Activated T-cell treated with anti-CD3 and anti-CD28 coated beads for 4 hours (primary cell): ENCODE measurements around the gene BCAT1.
"Not testable (repeated sequence)": the region's sequence is repeated elsewhere in the genome, so short reads cannot be mapped to it uniquely, and the experiment has no call there.

ENCODE experiments used
- DNase-seq: peaks from one replicate; pipeline ENCODE4 v3.0.0-alpha.2; 2020

Gene BCAT1

DNA sequence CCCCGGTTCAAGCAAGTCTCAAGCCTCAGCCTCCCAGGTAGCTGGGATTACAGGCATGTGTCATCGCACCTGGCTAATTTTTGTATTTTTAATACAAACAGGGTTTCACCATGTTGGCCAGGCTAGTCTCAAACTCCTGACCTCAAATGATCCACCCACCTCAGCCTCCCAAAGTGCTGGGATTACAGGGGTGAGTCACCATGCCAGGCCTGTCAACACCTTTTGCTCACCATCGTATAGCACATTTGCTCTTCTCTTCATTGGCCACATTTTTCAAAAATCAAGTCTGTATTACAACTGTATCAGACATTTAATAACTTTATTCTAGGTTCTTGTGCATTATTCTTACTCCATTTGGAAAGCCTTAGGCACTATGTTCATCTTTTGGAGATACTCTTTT, 50.3 kb downstream of the BCAT1 start:
- DNase-seq = no peak

DNA sequence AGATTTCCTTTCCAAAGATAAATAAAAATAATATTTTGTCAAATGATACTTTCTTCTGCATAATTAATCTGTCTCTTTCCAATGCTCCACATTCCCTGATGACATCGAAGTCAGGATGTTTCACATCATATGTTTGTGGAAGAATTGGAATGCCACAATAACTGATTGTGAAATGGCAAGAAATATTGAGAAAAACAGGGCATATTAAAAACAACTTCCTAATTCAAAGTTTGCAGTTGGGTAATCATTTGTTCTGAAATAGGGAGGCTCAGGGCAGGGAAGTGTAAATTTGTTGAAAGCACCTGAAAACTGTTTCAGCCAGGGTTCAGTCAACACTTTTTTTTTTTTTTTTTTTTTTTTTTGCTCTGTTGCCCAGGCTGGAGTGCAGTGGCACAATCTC, 50.7 kb downstream of the BCAT1 start:
- no peak for DNase-seq

DNA sequence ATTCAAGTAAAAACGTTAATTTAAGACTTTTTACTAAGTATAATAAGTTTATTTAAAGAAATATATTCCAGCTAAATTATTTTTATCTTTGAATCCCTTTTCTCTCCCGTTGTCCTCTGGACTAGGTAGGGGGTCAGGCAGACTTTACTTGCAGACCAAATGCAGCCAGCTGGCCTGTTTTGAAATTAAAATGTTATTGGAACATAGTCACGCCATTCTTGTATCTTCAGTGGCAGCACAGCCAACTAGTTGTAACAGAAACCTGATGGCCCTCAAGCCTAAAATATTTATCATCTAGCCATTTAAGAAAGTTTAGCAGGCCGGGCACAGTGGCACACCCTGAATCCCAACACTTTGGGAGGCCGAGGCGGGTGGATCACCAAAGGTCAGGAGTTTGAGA, 52.7 kb downstream of the BCAT1 start:
- no peak for DNase-seq

DNA sequence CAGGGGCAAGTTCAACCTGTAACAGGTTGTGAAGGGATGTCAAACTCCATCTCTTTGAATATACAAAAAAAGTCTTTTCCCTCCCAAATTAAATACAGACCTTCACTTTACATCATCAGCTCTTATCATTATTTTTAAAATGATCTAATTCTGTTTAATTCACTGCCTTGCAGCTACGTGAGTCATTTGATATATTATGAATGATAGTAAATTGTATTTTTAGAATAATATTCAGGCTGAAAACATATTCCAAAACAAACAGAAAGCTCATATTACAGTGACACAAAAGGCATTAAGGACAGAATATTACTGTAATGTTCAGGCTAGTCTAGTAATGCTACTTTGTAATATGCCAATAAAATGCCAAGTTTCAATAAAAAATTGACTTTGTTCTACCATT, 53.3 kb downstream of the BCAT1 start:
- no peak for DNase-seq

DNA sequence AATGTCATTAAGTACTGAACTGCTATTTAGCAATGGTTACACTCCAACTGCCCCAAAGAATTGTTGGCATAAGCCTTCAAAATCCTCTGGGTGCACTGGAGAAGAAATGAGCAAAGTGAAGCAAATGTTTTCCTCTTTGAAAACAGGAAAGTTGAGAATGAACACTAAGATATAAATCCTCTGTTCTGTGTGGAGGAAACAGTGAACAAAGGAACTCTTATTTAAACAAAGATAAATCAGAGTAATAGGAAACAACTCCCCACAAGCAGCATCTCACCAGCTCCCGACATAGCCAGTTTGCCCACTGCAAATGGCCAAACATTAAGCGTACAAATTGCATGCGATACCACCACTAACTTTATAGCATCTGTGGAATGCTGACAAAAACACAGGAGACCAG, 54.0 kb downstream of the BCAT1 start:
- DNase-seq = no peak

DNA sequence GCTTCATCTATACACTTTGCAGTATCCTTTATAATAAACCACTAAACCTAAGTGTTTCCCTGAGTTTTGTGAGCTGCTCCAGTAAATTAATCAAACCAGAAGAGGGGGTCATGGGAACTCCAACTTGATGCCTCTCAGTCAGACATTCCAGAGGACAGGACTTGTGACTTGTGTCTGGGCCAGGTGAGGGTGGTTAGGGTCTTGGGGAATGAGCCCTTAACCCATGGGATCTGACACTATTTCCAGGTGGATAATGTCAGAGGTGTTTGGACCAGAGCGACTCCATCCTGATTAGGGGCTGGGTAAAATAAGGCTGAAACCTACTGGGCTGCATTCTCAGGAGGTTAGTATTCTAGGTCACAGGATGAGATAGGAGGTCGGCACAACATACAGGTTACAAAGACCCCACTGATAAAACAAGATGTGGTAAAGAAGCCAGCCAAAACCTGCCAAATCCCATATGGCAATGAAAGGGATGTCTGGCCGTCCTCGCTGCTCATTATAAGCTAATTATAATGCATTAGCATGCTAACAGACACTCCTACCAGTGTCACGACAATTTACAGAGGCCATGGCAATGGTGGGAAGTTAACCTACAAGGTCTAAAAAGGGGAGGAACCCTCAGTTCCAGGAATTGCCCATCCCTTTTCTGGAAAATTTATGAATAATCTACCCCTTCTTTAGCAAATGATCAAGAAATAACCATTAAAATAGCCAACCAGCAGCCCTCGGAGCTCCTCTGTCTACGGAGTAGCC, 58.7 kb downstream of the BCAT1 start:
- DNase-seq = no peak

DNA sequence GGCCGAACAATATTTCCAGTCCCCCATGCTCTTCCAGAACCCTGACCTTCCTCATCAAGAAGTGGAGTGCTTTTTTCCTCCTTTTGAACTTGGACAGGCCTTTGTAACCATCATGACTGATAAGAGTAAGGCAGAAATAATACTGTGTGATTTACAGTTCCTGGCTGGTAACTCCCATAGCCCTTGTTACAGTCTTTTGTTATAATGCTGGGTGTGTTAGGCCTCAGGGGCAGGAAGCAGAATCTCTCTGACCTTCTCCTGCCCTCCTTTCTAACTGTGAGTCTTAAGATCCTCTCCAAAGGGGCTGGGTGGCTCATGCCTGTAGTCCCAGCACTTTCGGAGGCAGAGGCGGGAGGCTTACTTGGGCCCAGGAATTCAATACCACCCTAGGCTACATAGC, 59.5 kb downstream of the BCAT1 start:
- DNase-seq = no peak

DNA sequence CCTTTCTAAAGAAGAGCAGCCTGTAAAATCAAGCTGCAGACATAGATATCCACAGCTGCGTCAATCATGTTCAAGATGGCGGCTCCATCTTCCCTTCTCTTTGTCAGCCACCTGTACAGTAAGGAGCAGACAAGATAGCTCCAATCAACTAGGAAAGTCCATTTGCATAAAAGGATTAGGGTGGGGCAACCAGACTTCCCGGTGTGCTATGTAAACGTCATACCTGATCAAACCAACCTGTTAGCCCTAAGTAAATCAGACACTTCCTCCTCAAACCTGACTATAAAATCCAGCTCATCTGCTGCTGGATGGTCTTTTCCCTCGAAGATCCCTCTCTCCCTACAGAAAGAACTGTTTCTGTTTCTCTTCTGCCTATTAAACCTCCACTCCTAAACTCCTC, 60.1 kb downstream of the BCAT1 start:
- DNase-seq = no peak

DNA sequence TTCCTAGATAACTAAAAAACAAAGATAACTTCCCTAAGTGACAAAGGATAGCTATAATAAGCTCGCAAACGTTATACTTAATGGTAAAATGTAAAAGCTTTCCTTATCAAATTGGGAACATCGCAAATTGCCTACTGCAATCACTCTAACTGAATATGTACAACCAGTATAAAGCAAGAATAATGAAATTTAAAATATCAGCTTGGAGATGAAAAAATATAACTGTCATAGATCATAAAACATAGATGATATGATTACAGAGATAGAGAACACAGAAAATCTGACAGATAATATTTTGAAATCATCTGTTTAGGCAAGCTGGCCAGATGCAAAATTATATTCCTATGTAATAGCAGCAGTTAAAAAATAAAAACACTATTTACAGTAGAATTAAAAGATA, 64.0 kb downstream of the BCAT1 start:
- no peak for DNase-seq

DNA sequence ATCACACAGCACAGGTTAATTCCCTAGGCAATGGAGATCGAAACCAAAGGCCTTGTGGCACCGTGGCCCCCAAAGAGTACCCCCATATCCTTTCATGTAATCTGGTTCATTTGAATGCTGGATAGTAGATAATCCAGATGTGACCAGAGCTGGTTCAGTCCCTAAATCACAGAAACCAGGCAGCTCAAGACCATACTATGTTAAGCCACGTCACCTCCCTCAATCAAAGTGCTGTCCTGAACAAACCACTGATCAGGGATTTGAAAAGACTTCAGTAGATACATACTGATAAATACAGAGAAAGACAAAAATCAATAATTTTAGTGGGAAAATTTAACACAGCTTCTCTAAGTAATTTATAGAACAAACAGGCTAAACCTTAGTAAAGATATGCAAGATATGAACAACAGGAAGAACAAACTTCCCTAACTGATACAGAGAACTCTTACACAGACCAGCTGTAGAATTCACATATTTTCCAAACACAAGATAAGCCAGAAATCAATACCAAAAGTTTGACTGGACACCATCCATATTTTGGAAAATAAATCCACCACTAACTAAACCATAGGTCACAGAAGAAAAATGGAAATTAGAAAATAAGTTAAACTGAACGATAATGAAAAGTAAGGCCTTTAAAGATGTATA, 67.1 kb downstream of the BCAT1 start:
- DNase-seq = no peak

DNA sequence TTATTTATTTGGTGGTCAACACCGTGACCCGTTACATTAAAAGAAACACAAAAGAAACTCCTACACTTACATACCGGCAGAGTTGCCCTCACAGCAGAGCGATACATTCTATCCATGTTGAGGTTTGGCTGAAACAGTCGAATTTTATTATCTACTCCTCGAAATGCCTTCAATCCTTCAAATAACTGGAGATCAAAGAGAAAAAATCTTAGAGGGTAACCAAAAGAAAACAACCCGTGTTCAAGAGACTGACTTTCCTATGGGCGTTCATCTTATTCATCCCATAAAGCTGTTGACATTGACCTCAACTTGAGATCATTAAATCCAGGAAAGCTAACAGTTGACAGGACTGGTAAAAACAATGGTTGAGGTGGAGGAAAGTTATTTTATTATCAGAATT, 67.7 kb downstream of the BCAT1 start:
- no peak for DNase-seq

DNA sequence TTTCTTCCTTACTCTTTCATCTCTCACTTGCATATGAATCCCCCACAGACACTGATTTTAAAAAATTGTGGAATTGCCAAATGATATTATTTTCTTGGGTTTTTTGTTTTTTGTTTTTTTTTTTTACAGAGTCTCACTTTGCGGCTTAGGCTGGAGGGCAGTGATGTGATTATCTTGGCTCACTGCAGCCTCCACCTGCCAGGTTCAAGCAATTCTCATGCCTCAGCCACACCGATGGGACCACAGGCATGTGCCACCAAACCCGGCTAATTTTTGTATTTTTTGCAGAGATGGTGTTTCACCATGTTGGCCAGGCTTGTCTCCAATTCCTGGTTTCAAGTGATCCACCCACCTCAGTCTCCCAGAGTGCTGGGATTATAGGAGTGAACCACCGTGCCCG, 68.2 kb downstream of the BCAT1 start:
- DNase-seq = no peak

DNA sequence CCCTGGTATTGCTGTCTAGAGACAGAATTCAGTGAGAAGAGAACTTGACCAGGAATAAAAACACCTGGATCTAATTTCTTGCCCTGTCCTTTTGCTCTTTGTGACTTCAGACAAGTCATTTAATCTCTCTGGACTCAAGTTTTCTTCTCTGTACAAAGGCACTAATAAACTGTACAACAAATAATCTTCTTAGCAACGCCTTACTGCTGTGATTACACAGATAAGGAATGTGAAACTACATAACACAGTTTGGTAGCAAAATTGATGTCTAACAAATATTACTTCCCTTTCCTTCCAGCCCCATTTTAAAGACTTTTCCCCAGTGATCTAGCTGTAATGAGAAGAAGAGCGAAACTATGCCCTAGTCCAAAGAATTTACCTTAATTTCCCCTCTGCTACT, 69.3 kb downstream of the BCAT1 start:
- no peak for DNase-seq

DNA sequence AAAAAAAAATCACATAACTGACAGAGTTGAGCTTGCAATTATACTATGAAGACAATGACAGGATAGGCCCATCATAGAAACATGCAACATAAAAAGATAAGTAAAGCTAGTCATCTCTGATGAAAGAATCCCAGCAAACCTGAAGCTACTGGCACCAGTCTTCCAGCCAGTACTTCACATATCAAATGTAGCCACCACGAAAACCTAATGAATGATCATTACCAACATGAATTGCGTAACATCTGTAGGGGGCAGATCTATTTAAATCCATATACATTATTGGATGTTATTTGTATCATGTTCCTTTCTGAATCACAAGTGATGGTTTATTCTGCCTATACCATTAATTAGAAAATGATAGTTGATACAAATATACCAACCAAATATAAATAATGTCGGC, 73.9 kb downstream of the BCAT1 start:
- no peak for DNase-seq

DNA sequence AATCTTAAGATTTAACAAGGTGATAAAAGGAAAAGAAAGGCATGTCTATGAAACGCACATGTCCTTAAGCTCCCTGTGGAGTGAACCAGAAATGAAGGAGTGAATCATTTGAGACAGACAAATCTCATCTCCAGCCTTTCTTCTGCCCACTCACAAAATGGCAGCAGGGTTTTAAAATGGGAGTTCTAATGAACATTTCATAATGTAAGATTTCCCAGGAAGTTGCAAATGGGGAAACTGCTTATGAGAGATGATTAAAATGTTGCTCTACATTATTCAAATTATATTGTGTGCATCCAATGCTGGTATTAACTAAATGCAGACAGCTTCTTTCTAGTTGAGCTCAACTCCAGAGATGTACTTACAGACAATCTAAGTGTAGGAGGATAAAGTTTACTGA, 76.7 kb downstream of the BCAT1 start:
- no peak for DNase-seq

DNA sequence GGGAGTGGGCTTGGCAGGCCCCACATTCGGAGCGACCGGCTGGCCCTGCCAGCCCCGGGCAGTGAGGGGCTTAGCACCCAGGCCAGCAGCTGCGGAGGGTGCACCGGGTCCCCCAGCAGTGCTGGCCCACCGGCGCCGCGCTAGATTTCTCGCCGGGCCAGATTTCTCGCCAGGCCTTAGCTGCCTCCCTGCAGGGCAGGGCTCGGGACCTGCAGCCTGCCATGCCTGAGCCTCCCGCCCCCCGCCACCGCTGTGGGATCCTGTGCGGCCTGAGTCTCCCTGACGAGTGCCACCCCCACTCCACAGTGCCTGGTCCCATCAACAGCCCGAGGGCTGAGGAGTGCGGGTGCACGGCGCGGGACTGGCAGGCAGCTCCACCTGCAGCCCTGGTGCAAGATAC, 82.8 kb downstream of the BCAT1 start:
- not testable (repeated sequence) for DNase-seq

DNA sequence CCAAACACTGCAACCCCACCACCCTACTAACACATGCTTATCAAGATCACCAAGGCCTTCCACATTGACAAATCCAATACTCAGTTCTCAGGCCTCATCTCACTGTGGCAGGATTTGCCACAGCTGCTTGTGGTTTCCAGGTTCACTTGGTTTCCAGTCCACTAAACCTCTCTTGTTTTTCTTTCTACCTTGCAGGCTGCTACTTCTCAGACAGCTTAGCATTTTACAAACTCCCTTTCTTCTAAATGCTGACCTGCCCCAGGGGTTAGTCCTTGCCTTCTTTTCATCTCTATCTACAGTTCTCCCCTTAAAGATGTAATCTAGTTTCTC, 84.1 kb downstream of the BCAT1 start:
- DNase-seq = no peak

DNA sequence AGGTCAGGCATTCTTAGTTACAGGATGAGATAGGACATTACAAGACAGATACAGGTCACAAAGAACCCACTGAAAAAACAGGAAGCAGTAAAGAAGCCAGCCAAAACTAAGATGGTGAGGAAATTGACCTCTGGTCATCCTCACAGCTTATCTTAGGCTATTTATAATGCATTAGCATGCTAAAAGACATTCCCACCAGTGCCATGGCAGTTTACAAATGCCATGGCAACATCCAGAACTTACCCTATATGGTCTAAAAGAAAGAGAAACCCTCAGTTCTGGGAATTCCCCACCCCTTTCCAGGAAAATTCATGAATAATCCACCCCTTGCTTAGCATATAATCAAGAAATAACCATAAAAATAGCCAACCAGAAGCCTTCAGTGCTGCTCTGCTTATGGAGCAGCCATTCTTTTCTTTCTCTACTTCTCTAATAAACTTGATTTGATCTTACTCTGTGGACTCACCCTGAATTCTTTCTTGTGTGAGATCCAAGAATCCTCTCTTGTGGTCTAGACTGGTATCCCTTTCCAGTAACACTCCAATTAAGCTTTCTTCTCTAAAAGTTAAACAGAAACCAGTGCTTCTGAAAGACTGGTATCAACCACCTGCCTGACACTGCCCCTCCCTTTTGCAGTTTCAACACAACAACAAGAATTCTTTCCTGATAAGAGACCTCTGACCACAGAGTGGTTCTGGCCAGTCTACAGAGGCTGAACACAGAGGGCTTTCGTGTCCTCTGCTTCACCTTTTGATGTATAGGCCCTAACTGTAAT, 86.9 kb downstream of the BCAT1 start:
- no peak for DNase-seq

DNA sequence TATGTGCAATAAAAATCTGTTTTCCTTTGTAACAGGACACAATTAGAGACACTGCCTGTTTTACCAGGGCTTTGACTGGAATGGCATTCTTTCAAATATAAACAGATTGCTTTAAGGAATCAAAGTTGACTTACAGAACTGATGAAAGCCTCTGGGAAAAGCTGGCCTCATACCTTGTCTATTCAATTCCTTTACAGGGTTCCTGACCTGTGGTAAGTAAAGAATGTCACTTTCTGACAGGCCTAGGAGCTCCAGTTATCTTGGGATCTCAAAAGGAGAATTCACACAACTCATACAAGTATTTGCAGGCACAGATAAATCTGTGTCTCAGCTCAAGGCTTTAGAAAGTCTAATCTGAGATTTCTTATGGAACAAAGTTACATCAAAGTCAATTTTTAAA, 88.4 kb downstream of the BCAT1 start:
- no peak for DNase-seq

DNA sequence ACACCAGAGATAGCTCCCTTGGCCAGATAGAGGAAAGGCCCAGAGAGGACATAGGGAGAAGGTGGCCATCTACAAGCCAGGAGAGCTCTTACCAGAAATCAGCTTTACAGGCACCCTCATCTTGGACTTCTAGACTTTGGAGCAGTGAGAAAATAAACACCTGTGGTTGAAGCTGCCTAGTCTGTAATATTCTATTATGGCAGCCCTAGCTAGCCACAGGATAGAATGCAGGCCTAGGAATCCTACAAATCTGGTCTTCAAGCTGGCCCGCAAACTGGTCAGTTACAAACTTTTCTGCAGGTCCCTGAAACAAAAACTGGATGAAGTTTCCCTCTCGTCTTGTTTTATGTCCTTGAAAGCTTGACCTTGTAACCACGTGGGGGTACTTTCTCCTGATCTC, 92.4 kb downstream of the BCAT1 start:
- DNase-seq = no peak

DNA sequence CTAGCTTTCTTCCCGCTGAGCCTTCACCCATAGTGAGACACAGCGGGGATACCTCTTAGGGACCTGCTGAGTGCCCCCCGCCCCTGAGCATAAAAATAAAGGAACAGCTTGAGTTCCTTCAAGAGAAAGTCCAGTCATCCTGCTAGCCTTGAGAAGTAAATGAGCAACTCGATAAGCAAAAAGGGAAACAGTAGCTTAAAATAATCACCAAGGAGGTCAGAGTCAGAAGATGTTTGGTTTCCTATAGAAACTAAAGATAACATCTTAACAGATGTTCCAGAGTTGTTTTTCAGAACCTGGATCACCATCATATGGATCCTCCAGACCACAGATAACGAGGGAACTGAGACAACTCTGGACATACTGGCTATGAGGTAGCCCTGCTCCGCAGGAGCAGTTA, 94.0 kb downstream of the BCAT1 start:
- DNase-seq = no peak

DNA sequence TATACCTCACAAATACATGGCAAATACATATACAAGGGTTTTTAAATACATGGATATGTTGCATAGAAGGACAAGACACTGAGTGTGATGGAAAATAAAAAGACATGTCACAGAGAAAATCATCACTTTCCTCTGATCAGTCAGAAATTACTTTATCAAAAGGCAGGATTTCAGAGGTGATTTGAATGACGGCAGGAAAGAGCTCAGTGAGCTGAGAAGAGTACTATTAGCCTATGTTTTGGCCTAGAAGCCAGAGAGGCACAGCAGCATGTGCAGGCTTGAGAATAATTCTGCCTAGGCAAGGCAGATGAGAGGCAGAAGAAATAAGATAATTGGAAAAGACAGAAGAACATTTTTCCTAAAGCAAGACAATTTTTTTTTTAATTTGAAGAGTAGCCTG, 94.9 kb downstream of the BCAT1 start:
- no peak for DNase-seq

DNA sequence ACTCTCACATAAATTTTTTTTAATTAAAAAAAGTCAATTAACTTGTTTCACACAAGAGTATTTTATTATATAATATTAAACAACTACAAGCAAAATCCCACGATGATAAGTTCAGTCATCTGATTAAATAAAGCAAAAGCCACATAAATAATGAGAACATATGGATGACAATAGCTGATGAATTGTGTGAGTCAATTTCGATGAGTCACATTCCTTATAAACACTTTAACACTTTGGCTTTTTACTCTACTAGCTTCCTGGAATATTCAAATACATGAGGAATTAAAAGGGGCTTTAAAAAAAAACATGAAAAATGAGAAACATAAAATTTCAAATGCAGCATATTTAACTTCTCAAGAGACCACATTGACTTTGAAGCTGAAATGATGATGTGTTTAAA, 95.3 kb downstream of the BCAT1 start:
- DNase-seq = no peak

DNA sequence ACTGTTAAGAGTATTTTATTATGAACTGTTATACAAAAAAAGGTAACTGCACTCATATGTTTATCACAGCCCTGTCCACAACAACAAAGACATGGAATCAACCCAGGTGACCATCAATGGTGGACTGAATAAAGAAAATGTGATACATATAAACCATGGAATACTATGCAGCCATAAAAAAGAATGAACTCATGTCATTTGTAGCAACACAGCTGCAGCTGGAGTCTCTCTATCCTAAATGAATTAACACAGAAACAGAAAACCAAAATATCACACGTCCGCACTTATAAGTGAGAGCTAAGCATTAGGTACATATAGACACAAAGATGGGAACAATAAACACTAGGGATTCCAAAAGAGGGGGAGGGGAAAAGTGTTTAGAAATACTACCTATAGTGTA, 95.8 kb downstream of the BCAT1 start:
- DNase-seq = no peak

DNA sequence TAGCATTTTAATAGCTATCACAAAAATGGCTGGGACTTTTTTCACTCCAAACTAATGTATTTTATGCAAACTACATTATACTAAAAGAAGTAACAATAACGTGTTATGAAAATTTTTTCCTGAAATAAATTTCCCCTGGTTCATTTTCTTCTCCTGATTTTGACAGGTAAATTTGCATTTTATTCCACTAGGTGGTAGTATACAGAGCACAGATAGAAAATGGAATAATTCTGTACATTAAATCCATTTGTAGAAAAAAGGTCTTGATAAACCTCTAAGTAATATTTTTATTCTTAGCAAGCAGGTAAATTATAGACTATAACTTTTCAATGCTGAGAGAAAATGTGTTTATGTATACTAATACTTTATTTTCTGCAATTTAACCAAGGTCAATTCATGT, 96.5 kb downstream of the BCAT1 start:
- no peak for DNase-seq
